HEK293 (cell line): ENCODE results near the gene APOA5.

Source experiments
- CTCF ChIP-seq: fragments of 450-650 bp; formaldehyde crosslinking; IDR thresholded peaks from 2 replicates; pipeline ENCODE4 v1.5.1; 2016; ENCODE audit warnings: missing biosample characterization, missing genetic modification characterization
- HOXC10 ChIP-seq: sonication (generic); formaldehyde crosslinking; IDR thresholded peaks from 2 replicates; pipeline ENCODE4 v1.8.1; 2023; ENCODE audit warnings: mild to moderate bottlenecking, missing genetic modification reagents
- IKZF3 ChIP-seq: fragments of 450-650 bp; IDR thresholded peaks from 2 replicates; pipeline ENCODE4 v1.5.0; 2018; ENCODE audit warnings: missing biosample characterization, mild to moderate bottlenecking, missing genetic modification characterization, moderate library complexity
- REST ChIP-seq: fragments of 450-650 bp; formaldehyde crosslinking; IDR thresholded peaks from 2 replicates; pipeline ENCODE4 v1.5.1; 2016; ENCODE audit warnings: missing biosample characterization, missing genetic modification characterization
- SALL2 ChIP-seq: fragments of 450-650 bp; formaldehyde crosslinking; IDR thresholded peaks from 2 replicates; pipeline ENCODE4 v1.5.0; 2017; ENCODE audit warnings: missing biosample characterization, mild to moderate bottlenecking, missing genetic modification characterization, borderline replicate concordance
- SP3 ChIP-seq: fragments of 450-650 bp; formaldehyde crosslinking; IDR thresholded peaks from 2 replicates; pipeline ENCODE4 v1.5.1; 2016; ENCODE audit warnings: missing biosample characterization, missing genetic modification characterization
- ZBTB21 ChIP-seq: fragments of 450-650 bp; formaldehyde crosslinking; IDR thresholded peaks from 2 replicates; pipeline ENCODE4 v1.5.1; 2017; ENCODE audit warnings: missing biosample characterization, missing genetic modification characterization
- ZFHX2 ChIP-seq: fragments of 450-650 bp; formaldehyde crosslinking; conservative IDR thresholded peaks from 2 replicates; pipeline ENCODE4 v1.5.1; 2016; ENCODE audit warnings: missing biosample characterization, missing genetic modification characterization
- ZFP69B ChIP-seq: fragments of 450-650 bp; formaldehyde crosslinking; IDR thresholded peaks from 2 replicates; pipeline ENCODE4 v1.5.1; 2016; ENCODE audit warnings: missing biosample characterization, missing genetic modification characterization
- ZIC2 ChIP-seq: fragments of 450-650 bp; formaldehyde crosslinking; IDR thresholded peaks from 2 replicates; pipeline ENCODE4 v1.5.1; 2016; ENCODE audit warnings: missing biosample characterization, missing genetic modification characterization
- ZNF10 ChIP-seq: fragments of 450-650 bp; formaldehyde crosslinking; IDR thresholded peaks from 2 replicates; pipeline ENCODE4 v1.5.1; 2017; ENCODE audit warnings: missing biosample characterization, missing genetic modification characterization
- ZNF121 ChIP-seq: fragments of 450-650 bp; formaldehyde crosslinking; IDR thresholded peaks from 2 replicates; pipeline ENCODE4 v1.5.1; 2016; ENCODE audit warnings: missing biosample characterization, missing genetic modification characterization
- ZNF169 ChIP-seq: fragments of 450-650 bp; formaldehyde crosslinking; IDR thresholded peaks from 2 replicates; pipeline ENCODE4 v1.5.1; 2016; ENCODE audit warnings: missing biosample characterization, missing genetic modification characterization
- ZNF175 ChIP-seq: fragments of 450-650 bp; formaldehyde crosslinking; IDR thresholded peaks from 2 replicates; pipeline ENCODE4 v1.5.1; 2016; ENCODE audit warnings: missing biosample characterization, missing genetic modification characterization
- ZNF211 ChIP-seq: fragments of 450-650 bp; formaldehyde crosslinking; IDR thresholded peaks from 2 replicates; pipeline ENCODE4 v1.5.1; 2016; ENCODE audit warnings: low read depth, missing biosample characterization, missing genetic modification characterization
- ZNF280D ChIP-seq: fragments of 450-650 bp; formaldehyde crosslinking; IDR thresholded peaks from 2 replicates; pipeline ENCODE4 v1.5.1; 2016; ENCODE audit warnings: missing biosample characterization, missing genetic modification characterization
- ZNF292 ChIP-seq: fragments of 450-650 bp; formaldehyde crosslinking; IDR thresholded peaks from 2 replicates; pipeline ENCODE4 v1.5.1; 2016; ENCODE audit warnings: low read depth, missing biosample characterization, missing genetic modification characterization, borderline replicate concordance
- ZNF514 ChIP-seq: fragments of 450-650 bp; formaldehyde crosslinking; IDR thresholded peaks from 2 replicates; pipeline ENCODE4 v1.5.1; 2016; ENCODE audit warnings: missing biosample characterization, missing genetic modification characterization
- ZNF621 ChIP-seq: fragments of 450-650 bp; formaldehyde crosslinking; IDR thresholded peaks from 2 replicates; pipeline ENCODE4 v1.5.1; 2017; ENCODE audit warnings: missing biosample characterization, missing genetic modification characterization
- ZNF677 ChIP-seq: fragments of 450-650 bp; IDR thresholded peaks from 2 replicates; pipeline ENCODE4 v1.5.0; 2018; ENCODE audit warnings: missing biosample characterization, mild to moderate bottlenecking, missing genetic modification characterization, moderate library complexity
- ZNF776 ChIP-seq: fragments of 450-650 bp; formaldehyde crosslinking; IDR thresholded peaks from 2 replicates; pipeline ENCODE4 v1.5.0; 2017; ENCODE audit warnings: missing biosample characterization, missing genetic modification characterization, borderline replicate concordance
- ZNF843 ChIP-seq: fragments of 450-650 bp; formaldehyde crosslinking; IDR thresholded peaks from 2 replicates; pipeline ENCODE4 v1.5.1; 2016; ENCODE audit warnings: missing biosample characterization, missing genetic modification characterization
- ZSCAN16 ChIP-seq: fragments of 450-650 bp; formaldehyde crosslinking; IDR thresholded peaks from 2 replicates; pipeline ENCODE4 v1.5.1; 2016; ENCODE audit warnings: missing biosample characterization, missing genetic modification characterization
- ZSCAN4 ChIP-seq: fragments of 450-650 bp; formaldehyde crosslinking; IDR thresholded peaks from 2 replicates; pipeline ENCODE4 v1.5.1; 2017; ENCODE audit warnings: missing biosample characterization, missing genetic modification characterization
- TF ChIP-seq, protein P1 (sequence below): fragments of 450-650 bp; formaldehyde crosslinking; IDR thresholded peaks from 2 replicates; pipeline ENCODE4 v1.5.1; 2016; ENCODE audit warnings: missing biosample characterization, missing genetic modification characterization, borderline replicate concordance
- TF ChIP-seq, protein P2 (sequence below): fragments of 450-650 bp; formaldehyde crosslinking; IDR thresholded peaks from 2 replicates; pipeline ENCODE4 v1.5.1; 2016; ENCODE audit warnings: missing biosample characterization, missing genetic modification characterization, borderline replicate concordance

APOA5 gene

GRCh38 chr11:116787786-116788486 lies 3.7 kb downstream of the APOA5 start, which contains the start of gene ZPR1 (continued):
- TF ChIP-seq REST: no peak
- no peak for TF ChIP-seq ZSCAN16 (tag by site-specific recombination)
- peak; percentile 65 for TF ChIP-seq SP3 (tag by site-specific recombination)
- TF ChIP-seq ZNF175 (tag by site-specific recombination): no peak
- no peak for TF ChIP-seq ZNF621
- TF ChIP-seq ZSCAN4 (tag by site-specific recombination): no peak
- no peak for TF ChIP-seq ZNF211
- TF ChIP-seq ZNF677 (tag by site-specific recombination): no peak
- TF ChIP-seq ZNF280D (tag by site-specific recombination): no peak
- no peak for TF ChIP-seq ZNF843 (tag by site-specific recombination)
- no peak for TF ChIP-seq SALL2 (tag by site-specific recombination)
- peak; percentile 71 for TF ChIP-seq ZBTB21 (tag by site-specific recombination)
- TF ChIP-seq ZNF776 (tag by site-specific recombination): no peak
- TF ChIP-seq ZIC2 (tag by site-specific recombination): no peak
- no peak for TF ChIP-seq ZNF121 (tag by site-specific recombination)
- TF ChIP-seq, protein P1, sequence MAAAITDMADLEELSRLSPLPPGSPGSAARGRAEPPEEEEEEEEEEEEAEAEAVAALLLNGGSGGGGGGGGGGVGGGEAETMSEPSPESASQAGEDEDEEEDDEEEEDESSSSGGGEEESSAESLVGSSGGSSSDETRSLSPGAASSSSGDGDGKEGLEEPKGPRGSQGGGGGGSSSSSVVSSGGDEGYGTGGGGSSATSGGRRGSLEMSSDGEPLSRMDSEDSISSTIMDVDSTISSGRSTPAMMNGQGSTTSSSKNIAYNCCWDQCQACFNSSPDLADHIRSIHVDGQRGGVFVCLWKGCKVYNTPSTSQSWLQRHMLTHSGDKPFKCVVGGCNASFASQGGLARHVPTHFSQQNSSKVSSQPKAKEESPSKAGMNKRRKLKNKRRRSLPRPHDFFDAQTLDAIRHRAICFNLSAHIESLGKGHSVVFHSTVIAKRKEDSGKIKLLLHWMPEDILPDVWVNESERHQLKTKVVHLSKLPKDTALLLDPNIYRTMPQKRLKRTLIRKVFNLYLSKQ (tag by site-specific recombination): no peak
- TF ChIP-seq, protein P2, sequence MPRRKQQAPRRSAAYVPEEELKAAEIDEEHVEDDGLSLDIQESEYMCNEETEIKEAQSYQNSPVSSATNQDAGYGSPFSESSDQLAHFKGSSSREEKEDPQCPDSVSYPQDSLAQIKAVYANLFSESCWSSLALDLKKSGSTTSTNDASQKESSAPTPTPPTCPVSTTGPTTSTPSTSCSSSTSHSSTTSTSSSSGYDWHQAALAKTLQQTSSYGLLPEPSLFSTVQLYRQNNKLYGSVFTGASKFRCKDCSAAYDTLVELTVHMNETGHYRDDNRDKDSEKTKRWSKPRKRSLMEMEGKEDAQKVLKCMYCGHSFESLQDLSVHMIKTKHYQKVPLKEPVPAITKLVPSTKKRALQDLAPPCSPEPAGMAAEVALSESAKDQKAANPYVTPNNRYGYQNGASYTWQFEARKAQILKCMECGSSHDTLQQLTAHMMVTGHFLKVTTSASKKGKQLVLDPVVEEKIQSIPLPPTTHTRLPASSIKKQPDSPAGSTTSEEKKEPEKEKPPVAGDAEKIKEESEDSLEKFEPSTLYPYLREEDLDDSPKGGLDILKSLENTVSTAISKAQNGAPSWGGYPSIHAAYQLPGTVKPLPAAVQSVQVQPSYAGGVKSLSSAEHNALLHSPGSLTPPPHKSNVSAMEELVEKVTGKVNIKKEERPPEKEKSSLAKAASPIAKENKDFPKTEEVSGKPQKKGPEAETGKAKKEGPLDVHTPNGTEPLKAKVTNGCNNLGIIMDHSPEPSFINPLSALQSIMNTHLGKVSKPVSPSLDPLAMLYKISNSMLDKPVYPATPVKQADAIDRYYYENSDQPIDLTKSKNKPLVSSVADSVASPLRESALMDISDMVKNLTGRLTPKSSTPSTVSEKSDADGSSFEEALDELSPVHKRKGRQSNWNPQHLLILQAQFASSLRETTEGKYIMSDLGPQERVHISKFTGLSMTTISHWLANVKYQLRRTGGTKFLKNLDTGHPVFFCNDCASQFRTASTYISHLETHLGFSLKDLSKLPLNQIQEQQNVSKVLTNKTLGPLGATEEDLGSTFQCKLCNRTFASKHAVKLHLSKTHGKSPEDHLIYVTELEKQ (tag by site-specific recombination): no peak
- no peak for TF ChIP-seq CTCF (tag by site-specific recombination)
- no peak for TF ChIP-seq ZFHX2 (tag by site-specific recombination)
- no peak for TF ChIP-seq ZFP69B
- TF ChIP-seq ZNF514 (tag by site-specific recombination): no peak
- TF ChIP-seq ZNF10 (tag by site-specific recombination): no peak
- no peak for TF ChIP-seq IKZF3 (tag by site-specific recombination)
- TF ChIP-seq ZNF292 (tag by site-specific recombination): no peak
- TF ChIP-seq HOXC10: no peak
- TF ChIP-seq ZNF169: no peak
